IMR-90 (cell line): ENCODE measurements around the gene IFT81. TPM values are rescaled to one million over a fixed set of nuclear protein-coding genes. Genes with fewer than 3 reads are reported as not detected.

Experiments used
- ATAC-seq: fragments of 200-7000 bp; cut with Tn5 transposase; 2 replicates; pipeline ENCODE4 v1.9.1; 2020; ENCODE audit warnings: low read depth, mild to moderate bottlenecking, moderate library complexity
- BruUV-seq: library from RNA; stranded (reverse); fragments of 400-500 nt; replicated peaks from 2 replicates; lab custom pipeline; 2021; lab: Mats Ljungman, UMichigan
- CTCF ChIA-PET: fragments of 300-600 bp; formaldehyde crosslinking; extraction: SDS; loops from one replicate; lab custom pipeline; 2021; ENCODE audit warnings: antibody characterized with exemption; lab: Yijun Ruan, JAX
- POLR2A ChIA-PET: fragments of 300-600 bp; sonication (Branson Sonifier 250); formaldehyde crosslinking; loops from one replicate; lab custom pipeline; 2022; ENCODE audit warnings: antibody characterized with exemption; ENCODE audit not compliant: unreplicated experiment; lab: Charles Lee
- DNase-seq: peaks from one replicate; pipeline ENCODE4 v3.0.0; 2013
- H2AFZ ChIP-seq: replicated peaks from 2 replicates; pipeline ENCODE3; 2013; ENCODE audit warnings: low read length, mild to moderate bottlenecking; ENCODE audit not compliant: poor library complexity
- H2AK5ac ChIP-seq: 2 replicates; pipeline ENCODE4 v1.6.1; 2013; ENCODE audit warnings: low read depth, low read length, inconsistent platforms
- H2AK9ac ChIP-seq: replicated peaks from 2 replicates; pipeline ENCODE3; 2013; ENCODE audit warnings: mild to moderate bottlenecking, low read depth, low read length, moderate library complexity; ENCODE audit not compliant: poor library complexity
- H2BK120ac ChIP-seq: 2 replicates; pipeline ENCODE4 v1.6.1; 2013; ENCODE audit warnings: low read depth, low read length, inconsistent platforms
- H2BK15ac ChIP-seq: 3 replicates; pipeline ENCODE4 v1.6.1; 2013; ENCODE audit warnings: low read depth, low read length, inconsistent platforms
- H2BK20ac ChIP-seq: 2 replicates; pipeline ENCODE4 v1.6.1; 2013; ENCODE audit warnings: low read depth, mild to moderate bottlenecking, inconsistent platforms, low read length, moderate library complexity
- H2BK5ac ChIP-seq: 2 replicates; pipeline ENCODE4 v1.6.1; 2013; ENCODE audit warnings: mild to moderate bottlenecking, low read depth, low read length, inconsistent platforms; ENCODE audit not compliant: poor library complexity, severe bottlenecking
- H3K14ac ChIP-seq: replicated peaks from 2 replicates; pipeline ENCODE4 v1.6.1; 2013; ENCODE audit warnings: low read depth, low read length, inconsistent platforms
- H3K18ac ChIP-seq: 2 replicates; pipeline ENCODE4 v1.6.1; 2013; ENCODE audit warnings: low read depth, low read length, control low read depth
- H3K23ac ChIP-seq: 2 replicates; pipeline ENCODE4 v1.6.1; 2013; ENCODE audit warnings: low read depth, low read length, inconsistent platforms
- H3K27ac ChIP-seq: 2 replicates; pipeline ENCODE4 v1.5.1; 2013; ENCODE audit warnings: mild to moderate bottlenecking, control low read depth, low read length; ENCODE audit not compliant: insufficient read depth
- H3K27me3 ChIP-seq: 2 replicates; pipeline ENCODE4 v1.6.1; 2013; ENCODE audit warnings: low read length; ENCODE audit not compliant: control insufficient read depth, insufficient read depth
- H3K36me3 ChIP-seq: 2 replicates; pipeline ENCODE4 v1.6.1; 2013; ENCODE audit warnings: low read length, mixed read lengths; ENCODE audit not compliant: control insufficient read depth, insufficient read depth
- H3K4ac ChIP-seq: 2 replicates; pipeline ENCODE4 v1.6.1; 2013; ENCODE audit warnings: low read depth, low read length, inconsistent platforms
- H3K4me1 ChIP-seq: 2 replicates; pipeline ENCODE4 v1.6.1; 2013; ENCODE audit warnings: low read length, mixed read lengths; ENCODE audit not compliant: control insufficient read depth, insufficient read depth
- H3K4me2 ChIP-seq: 2 replicates; pipeline ENCODE4 v1.6.1; 2013; ENCODE audit warnings: low read depth, mild to moderate bottlenecking, control low read depth, low read length, moderate library complexity
- H3K4me3 ChIP-seq: 2 replicates; pipeline ENCODE4 v1.5.1; 2013; ENCODE audit warnings: low read depth, mild to moderate bottlenecking, control low read depth, low read length, moderate library complexity; ENCODE audit not compliant: insufficient read depth
- H3K56ac ChIP-seq: 2 replicates; pipeline ENCODE4 v1.6.1; 2013; ENCODE audit warnings: low read length, inconsistent platforms; ENCODE audit not compliant: insufficient read depth; ENCODE audit errors: extremely low read depth
- H3K79me1 ChIP-seq, 2 experiments: 2 replicates each; pipeline ENCODE4 v1.6.1; 2013; ENCODE audit warnings: low read length in 2 of 2, inconsistent platforms in 1 of 2, low read depth in 1 of 2
- H3K9ac ChIP-seq: 2 replicates; pipeline ENCODE4 v1.6.1; 2013; ENCODE audit warnings: low read depth, low read length, control low read depth
- H3K9me1 ChIP-seq: 2 replicates; pipeline ENCODE4 v1.6.1; 2013; ENCODE audit warnings: low read length, inconsistent platforms; ENCODE audit not compliant: insufficient read depth
- H3K9me3 ChIP-seq: 2 replicates; pipeline ENCODE4 v1.6.1; 2013; ENCODE audit warnings: low read length; ENCODE audit not compliant: control insufficient read depth, insufficient read depth
- H4K20me1 ChIP-seq: 2 replicates; pipeline ENCODE4 v1.6.1; 2013; ENCODE audit warnings: low read length, inconsistent platforms; ENCODE audit not compliant: insufficient read depth
- H4K5ac ChIP-seq: 2 replicates; pipeline ENCODE4 v1.6.1; 2013; ENCODE audit warnings: mild to moderate bottlenecking, low read depth, low read length, control low read depth
- H4K8ac ChIP-seq, 2 experiments: 2 replicates each; pipeline ENCODE4 v1.6.1; 2013; ENCODE audit warnings: low read depth in 2 of 2, low read length in 2 of 2, control low read depth in 1 of 2, inconsistent platforms in 1 of 2
- H4K91ac ChIP-seq: 2 replicates; pipeline ENCODE4 v1.6.1; 2013; ENCODE audit warnings: low read depth, low read length, inconsistent platforms; ENCODE audit not compliant: insufficient read depth
- BHLHE40 ChIP-seq: fragments of 150-350 bp; IDR thresholded peaks from 2 replicates; pipeline ENCODE4 v1.6.1; 2016; ENCODE audit warnings: mild to moderate bottlenecking, low read depth, low read length
- CEBPB ChIP-seq: IDR thresholded peaks from 2 replicates; pipeline ENCODE4 v1.6.1; 2012; ENCODE audit warnings: low read depth, low read length, improper control_type of control experiment
- CHD1 ChIP-seq: IDR thresholded peaks from 2 replicates; pipeline ENCODE4 v1.6.1; 2012; ENCODE audit warnings: low read depth, low read length, improper control_type of control experiment
- CTCF ChIP-seq: conservative IDR thresholded peaks from 2 replicates; pipeline ENCODE4 v1.5.1; 2012; ENCODE audit warnings: mild to moderate bottlenecking, low read depth, low read length, improper control_type of control experiment
- FOS ChIP-seq: fragments of 150-350 bp; IDR thresholded peaks from 2 replicates; pipeline ENCODE4 v1.6.1; 2016; ENCODE audit warnings: low read depth, low read length
- MAFK ChIP-seq: IDR thresholded peaks from 2 replicates; pipeline ENCODE4 v1.6.1; 2012; ENCODE audit warnings: low read depth, low read length, improper control_type of control experiment
- MAZ ChIP-seq: IDR thresholded peaks from 2 replicates; pipeline ENCODE4 v1.6.1; 2012; ENCODE audit warnings: low read depth, mild to moderate bottlenecking, low read length, improper control_type of control experiment, moderate library complexity, borderline replicate concordance
- MXI1 ChIP-seq: IDR thresholded peaks from 2 replicates; pipeline ENCODE4 v1.6.1; 2012; ENCODE audit warnings: low read depth, mild to moderate bottlenecking, low read length, moderate library complexity, borderline replicate concordance
- NFE2L2 ChIP-seq: fragments of 150-350 bp; IDR thresholded peaks from 2 replicates; pipeline ENCODE4 v1.6.1; 2016; ENCODE audit warnings: low read depth, mild to moderate bottlenecking, low read length
- POLR2A ChIP-seq: IDR thresholded peaks from 2 replicates; pipeline ENCODE4 v1.6.1; 2012; ENCODE audit warnings: mild to moderate bottlenecking, low read depth, low read length
- RAD21 ChIP-seq: IDR thresholded peaks from 2 replicates; pipeline ENCODE4 v1.6.1; 2012; ENCODE audit warnings: low read length, improper control_type of control experiment
- RCOR1 ChIP-seq: IDR thresholded peaks from 2 replicates; pipeline ENCODE4 v1.6.1; 2012; ENCODE audit warnings: mild to moderate bottlenecking, low read length, improper control_type of control experiment; ENCODE audit not compliant: insufficient replicate concordance
- RFX5 ChIP-seq: IDR thresholded peaks from 2 replicates; pipeline ENCODE4 v1.8.0; 2012; ENCODE audit warnings: low read depth, mild to moderate bottlenecking, low read length, moderate library complexity
- SMC3 ChIP-seq: fragments of 150-350 bp; IDR thresholded peaks from 2 replicates; pipeline ENCODE4 v1.6.1; 2016; ENCODE audit warnings: low read depth, mild to moderate bottlenecking, antibody characterized with exemption, low read length, moderate library complexity
- USF2 ChIP-seq: fragments of 150-350 bp; IDR thresholded peaks from 2 replicates; pipeline ENCODE4 v1.6.1; 2017; ENCODE audit warnings: mild to moderate bottlenecking, antibody characterized with exemption, low read length, low read depth
- WGBS, 2 experiments: methylation state at CpG; one replicate each; pipeline versions ENCODE4 v1.1.5 to v1.1.7; 2013; ENCODE audit warnings: missing lambda C conversion rate in 2 of 2; ENCODE audit not compliant: insufficient read length in 1 of 2; ENCODE audit errors: extremely low coverage in 2 of 2; 5-methylcytosine and 5-hydroxymethylcytosine counted together
- dilution Hi-C: fragments of 300-500 bp; cut with HindIII; formaldehyde crosslinking; loops from one replicate; pipeline ENCODE4 v1.14.3; 2018; ENCODE audit warnings: low sequenced_read_pairs; ENCODE audit not compliant: unreplicated experiment
- in situ Hi-C: fragments of 300-500 bp; cut with MboI; formaldehyde crosslinking; loops from 3 replicates; pipeline ENCODE4 v1.14.3; 2019; ENCODE audit warnings: low sequenced_read_pairs, inconsistent platforms, mixed read lengths
- intact Hi-C: fragments of 100-400 bp; cut with micrococcal nuclease; formaldehyde crosslinking; loops from 2 replicates; pipeline ENCODE4 v1.10.0; 2022
- polyA plus RNA-seq, 3 experiments: library from polyadenylated mRNA; depleted of rRNA; stranded (reverse); fragments of >200 nt; gene quantifications; 2 replicates each; pipeline ENCODE4 v1.2.3, GENCODE V29; 2012; ENCODE audit warnings: low replicate concordance in 1 of 3
- total RNA-seq: library from RNA; depleted of rRNA; stranded (reverse); fragments of >200 nt; gene quantifications from 2 replicates; pipeline ENCODE4 v1.2.3, GENCODE V29; 2012
- TF ChIP-seq, protein P1 (sequence below): fragments of 150-350 bp; IDR thresholded peaks from 2 replicates; pipeline ENCODE4 v1.6.1; 2016; ENCODE audit warnings: low read depth, mild to moderate bottlenecking, low read length, moderate library complexity, borderline replicate concordance

Gene IFT81
- total and polyA plus RNA-seq, 2 of the 4 experiments (the other 2 are of a cell fraction), result 6.1 to 8.1 TPM

DNA sequence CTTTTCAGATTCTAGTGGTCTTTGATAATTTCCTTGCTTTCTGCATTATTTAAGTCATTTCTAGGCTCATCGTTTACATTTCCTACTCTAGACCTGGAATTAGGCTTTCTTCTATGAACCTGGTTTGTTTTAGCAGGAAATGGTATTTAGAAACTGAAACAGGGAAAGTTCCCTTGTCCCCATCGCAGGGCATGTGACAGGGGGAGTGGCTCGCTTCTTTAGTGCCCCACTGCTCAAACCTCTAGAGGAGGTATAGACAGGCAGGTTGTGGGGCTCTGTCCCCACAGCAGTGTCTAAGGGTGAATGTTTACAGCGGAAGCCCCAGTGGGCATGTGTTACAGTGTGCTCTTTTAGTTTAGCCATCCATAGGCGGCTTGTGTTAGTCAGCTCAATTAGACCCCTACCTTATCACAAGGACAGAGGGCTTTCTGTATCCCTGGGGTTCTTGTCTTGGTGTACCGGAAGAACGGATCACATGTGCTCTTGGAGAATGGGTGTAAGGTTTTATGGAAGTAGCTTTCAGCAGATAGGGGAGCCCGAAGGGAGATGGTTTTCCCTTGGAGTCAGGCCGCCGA is 25.0 kb downstream of the IFT81 start:
- Histone ChIP-seq H3K4me2 (no peak overlapping the region), H3K4ac (no peak overlapping the region), H3K14ac (no peak overlapping the region), H3K4me1 (no peaks in the 10 kb centered on the region), H3K56ac (no peak overlapping the region), H3K18ac (no peak overlapping the region), H3K27ac (no peak overlapping the region), H4K91ac (no peak overlapping the region), H2BK5ac (no peak overlapping the region), H4K20me1 (no peaks in the 10 kb centered on the region), H2BK20ac (no peak overlapping the region), H2AK9ac (no peak overlapping the region), H3K36me3 (peaks cover 27% of the 10 kb centered on the region), H2AFZ (no peak overlapping the region), H3K4me3 (no peak overlapping the region), H2BK120ac (no peak overlapping the region), H3K9ac (no peak overlapping the region), H3K9me3 (no peaks in the 10 kb centered on the region), H4K5ac (no peak overlapping the region), H2BK15ac (no peak overlapping the region), H3K23ac (no peak overlapping the region), H3K79me1 (no peaks in the 10 kb centered on the region), H3K27me3 (no peaks in the 10 kb centered on the region), H3K9me1 (no peaks in the 10 kb centered on the region), H4K8ac (no peak overlapping the region), H2AK5ac (no peak overlapping the region)
- ChIA-PET POLR2A (no interaction called here), CTCF (no interaction called here)
- no TSS peak for BruUV-seq
- TF ChIP-seq, protein P1, sequence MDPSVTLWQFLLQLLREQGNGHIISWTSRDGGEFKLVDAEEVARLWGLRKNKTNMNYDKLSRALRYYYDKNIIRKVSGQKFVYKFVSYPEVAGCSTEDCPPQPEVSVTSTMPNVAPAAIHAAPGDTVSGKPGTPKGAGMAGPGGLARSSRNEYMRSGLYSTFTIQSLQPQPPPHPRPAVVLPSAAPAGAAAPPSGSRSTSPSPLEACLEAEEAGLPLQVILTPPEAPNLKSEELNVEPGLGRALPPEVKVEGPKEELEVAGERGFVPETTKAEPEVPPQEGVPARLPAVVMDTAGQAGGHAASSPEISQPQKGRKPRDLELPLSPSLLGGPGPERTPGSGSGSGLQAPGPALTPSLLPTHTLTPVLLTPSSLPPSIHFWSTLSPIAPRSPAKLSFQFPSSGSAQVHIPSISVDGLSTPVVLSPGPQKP, result no peak
- TF ChIP-seq USF2, result no peak
- no peak for TF ChIP-seq RCOR1
- no peak for TF ChIP-seq CHD1
- no peak for TF ChIP-seq MXI1
- TF ChIP-seq NFE2L2, result no peak
- no peak for TF ChIP-seq MAFK
- TF ChIP-seq BHLHE40, result no peak
- no peak for TF ChIP-seq CTCF
- TF ChIP-seq MAZ, result no peak
- no peak for TF ChIP-seq RFX5
- TF ChIP-seq FOS, result no peak
- no peak for TF ChIP-seq POLR2A
- TF ChIP-seq CEBPB, result no peak
- TF ChIP-seq RAD21, result no peak
- TF ChIP-seq SMC3, result no peak
- no peak for ATAC-seq
- intact Hi-C loops (no loop called here), dilution Hi-C loops (no loop called here), in situ Hi-C loops (no loop called here)
- DNase-seq, result no peak
- 100% methylated on average over 2 of the region's 10 CpGs; no CpG with 5 or more reads in 1 of the 2 experiments for WGBS, 2 experiments
